ENCODE measurements around the gene PLK3. TPM values are rescaled to one million over a fixed set of nuclear protein-coding genes. Genes with fewer than 3 reads are reported as not detected.

The PLK3 gene
- polyA plus RNA-seq, 1 experiment, result 14.2 TPM

DNA sequence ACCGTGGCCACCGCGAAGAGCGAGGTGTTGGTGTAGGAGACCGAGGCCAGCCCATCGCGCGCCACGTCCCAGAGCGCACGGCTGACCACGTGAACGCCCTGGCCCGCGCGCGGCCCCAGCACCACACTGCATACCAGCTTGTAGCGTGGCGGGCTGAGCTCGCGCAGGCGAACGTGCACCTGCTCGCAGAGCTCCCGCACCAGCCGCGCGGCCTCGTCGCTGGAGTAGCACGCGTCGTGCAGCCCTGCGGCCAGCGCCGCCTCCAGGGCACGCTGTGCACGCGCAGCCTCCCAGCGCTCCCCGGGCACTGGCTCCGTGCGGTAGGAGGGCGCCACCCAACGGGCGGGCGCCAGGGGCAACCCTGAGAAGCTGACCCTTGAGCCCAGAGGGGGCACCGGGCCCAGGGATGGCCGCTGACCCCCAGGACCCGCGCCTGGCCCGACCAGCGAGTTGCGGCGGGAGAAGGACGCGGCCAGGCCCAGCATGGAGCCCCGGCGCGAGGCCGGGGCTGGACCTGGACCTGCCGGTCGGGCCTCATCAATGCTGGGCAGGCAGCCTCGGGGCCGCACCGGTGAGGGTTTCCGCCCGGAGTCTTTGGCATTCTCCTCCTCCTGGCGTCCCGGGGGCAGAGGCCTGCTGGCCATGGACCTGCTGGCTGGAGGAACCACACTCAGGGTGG is 6.0 kb downstream of the PLK3 start:
- ChIA-PET POLR2A (interaction anchor here (0.7 to 4.1 kb wide), 2 partner anchors 13 kb away, joined by 3 to 103 read pairs; no protein-coding TSS in a partner anchor), CTCF (interaction anchor here (1.3 kb wide), 1 partner anchor 13 kb away, joined by 4 read pairs; no protein-coding TSS in a partner anchor)
- H3K27me3 ChIP-seq (ENCODE audit: control insufficient read depth, insufficient read depth, low read length), result no peaks in the 10 kb centered on the region
- TF ChIP-seq, protein P1, sequence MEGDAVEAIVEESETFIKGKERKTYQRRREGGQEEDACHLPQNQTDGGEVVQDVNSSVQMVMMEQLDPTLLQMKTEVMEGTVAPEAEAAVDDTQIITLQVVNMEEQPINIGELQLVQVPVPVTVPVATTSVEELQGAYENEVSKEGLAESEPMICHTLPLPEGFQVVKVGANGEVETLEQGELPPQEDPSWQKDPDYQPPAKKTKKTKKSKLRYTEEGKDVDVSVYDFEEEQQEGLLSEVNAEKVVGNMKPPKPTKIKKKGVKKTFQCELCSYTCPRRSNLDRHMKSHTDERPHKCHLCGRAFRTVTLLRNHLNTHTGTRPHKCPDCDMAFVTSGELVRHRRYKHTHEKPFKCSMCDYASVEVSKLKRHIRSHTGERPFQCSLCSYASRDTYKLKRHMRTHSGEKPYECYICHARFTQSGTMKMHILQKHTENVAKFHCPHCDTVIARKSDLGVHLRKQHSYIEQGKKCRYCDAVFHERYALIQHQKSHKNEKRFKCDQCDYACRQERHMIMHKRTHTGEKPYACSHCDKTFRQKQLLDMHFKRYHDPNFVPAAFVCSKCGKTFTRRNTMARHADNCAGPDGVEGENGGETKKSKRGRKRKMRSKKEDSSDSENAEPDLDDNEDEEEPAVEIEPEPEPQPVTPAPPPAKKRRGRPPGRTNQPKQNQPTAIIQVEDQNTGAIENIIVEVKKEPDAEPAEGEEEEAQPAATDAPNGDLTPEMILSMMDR (IDR thresholded peaks at IDR 0.05; ENCODE audit: low read depth, low read length), result no peak
- DNase-seq (ENCODE audit: low read depth, low spot score), result no peak
- H3K9me3 ChIP-seq (ENCODE audit: control insufficient read depth, insufficient read depth, low read length), result no peaks in the 10 kb centered on the region; the same call in 1 of the 2 replicates
- H3K27ac ChIP-seq (ENCODE audit: low read depth, low read length), result peak overlapping the region; percentile 100
- H3K4me3 ChIP-seq (ENCODE audit: low read depth, low read length), result no peak overlapping the region

DNA sequence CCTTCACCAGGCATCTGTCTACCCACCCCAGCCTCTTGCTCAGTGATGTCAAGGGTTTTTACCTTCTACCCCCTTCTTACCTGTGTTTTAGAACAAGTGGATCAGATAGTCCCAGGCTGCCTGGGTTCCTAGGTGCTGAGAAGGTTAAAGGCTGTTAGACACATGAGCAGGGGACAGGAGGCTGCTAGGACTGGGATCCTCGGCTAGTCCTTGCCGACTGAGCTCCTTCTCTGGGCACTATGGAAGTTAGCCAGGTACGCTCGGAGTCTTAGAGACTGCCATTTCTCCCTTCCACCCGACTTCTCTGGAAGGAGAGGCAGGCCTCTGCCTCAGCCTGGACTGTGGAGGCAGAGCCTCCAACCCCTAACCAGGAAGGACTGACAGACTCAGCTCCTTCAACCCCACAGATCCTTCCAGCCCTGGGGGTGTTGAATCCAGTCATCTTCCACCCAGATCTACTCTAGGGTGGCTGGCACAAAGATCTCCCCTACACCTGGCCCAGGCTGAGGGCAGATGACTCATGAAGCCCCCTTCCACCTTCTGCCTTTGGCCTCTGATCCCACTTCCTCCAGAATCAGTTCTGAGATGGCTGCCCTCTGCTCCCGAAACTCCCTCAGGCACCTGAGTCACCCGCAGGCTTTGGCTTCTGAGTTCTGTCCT is 6.7 kb downstream of the PLK3 start, which contains the start of gene DYNLT4:
Gene DYNLT4 (minus strand): TSS at position 648 of the 660 bp plus-strand sequence. CDS start 683 bp downstream, outside the sequence.
- no peak for DNase-seq (ENCODE audit: low read depth, low spot score)
- POLR2A ChIA-PET, result interaction anchor here (0.6 to 4.1 kb wide), 3 partner anchors 13 to 699 kb away, joined by 3 to 103 read pairs (median 7); no protein-coding TSS in a partner anchor

GRCh38 chr1:44807364-44808062 is 7.3 kb downstream of the PLK3 start:
- ChIA-PET CTCF (interaction anchor here (1.2 to 1.6 kb wide), 4 partner anchors 9 to 76 kb away, joined by 4 to 8 read pairs (median 4); partner anchors contain the start of gene RNU5D-1), POLR2A (interaction anchor here (0.6 to 4.1 kb wide), 11 partner anchors 7 to 1961 kb away, joined by 3 to 103 read pairs (median 3); partner anchors contain the start of genes HECTD3, PLK3, PRDX1 and PTCH2)
- peak; percentile 98 for DNase-seq (ENCODE audit: low read depth, low spot score)
- TF ChIP-seq, protein P1 (IDR thresholded peaks at IDR 0.05; ENCODE audit: low read depth, low read length), result no peak
- H3K9me3 ChIP-seq (ENCODE audit: control insufficient read depth, insufficient read depth, low read length), result no peaks in the 10 kb centered on the region; the same call in 1 of the 2 replicates
- H3K27me3 ChIP-seq (ENCODE audit: control insufficient read depth, insufficient read depth, low read length), result no peaks in the 10 kb centered on the region
- H3K4me3 ChIP-seq (ENCODE audit: low read depth, low read length), result peak overlapping the region; percentile 63
- peak overlapping the region; percentile 100 for H3K27ac ChIP-seq (ENCODE audit: low read depth, low read length)

More for the DNA sequence above, 6.7 kb downstream of the PLK3 start, which contains the start of gene DYNLT4:
- Histone ChIP-seq H3K27me3 (ENCODE audit: control insufficient read depth, insufficient read depth, low read length) (no peaks in the 10 kb centered on the region), H3K9me3 (ENCODE audit: control insufficient read depth, insufficient read depth, low read length) (no peaks in the 10 kb centered on the region; the same call in 1 of the 2 replicates), H3K4me3 (ENCODE audit: low read depth, low read length) (peak within 1 kb of the TSS; percentile 63), H3K27ac (ENCODE audit: low read depth, low read length) (peak within 1 kb of the TSS; percentile 100)
- CTCF ChIA-PET, result interaction anchor here (1.3 kb wide), 1 partner anchor 13 kb away, joined by 4 read pairs; no protein-coding TSS in a partner anchor
- TF ChIP-seq, protein P1 (IDR thresholded peaks at IDR 0.05; ENCODE audit: low read depth, low read length), result no peak

DNA sequence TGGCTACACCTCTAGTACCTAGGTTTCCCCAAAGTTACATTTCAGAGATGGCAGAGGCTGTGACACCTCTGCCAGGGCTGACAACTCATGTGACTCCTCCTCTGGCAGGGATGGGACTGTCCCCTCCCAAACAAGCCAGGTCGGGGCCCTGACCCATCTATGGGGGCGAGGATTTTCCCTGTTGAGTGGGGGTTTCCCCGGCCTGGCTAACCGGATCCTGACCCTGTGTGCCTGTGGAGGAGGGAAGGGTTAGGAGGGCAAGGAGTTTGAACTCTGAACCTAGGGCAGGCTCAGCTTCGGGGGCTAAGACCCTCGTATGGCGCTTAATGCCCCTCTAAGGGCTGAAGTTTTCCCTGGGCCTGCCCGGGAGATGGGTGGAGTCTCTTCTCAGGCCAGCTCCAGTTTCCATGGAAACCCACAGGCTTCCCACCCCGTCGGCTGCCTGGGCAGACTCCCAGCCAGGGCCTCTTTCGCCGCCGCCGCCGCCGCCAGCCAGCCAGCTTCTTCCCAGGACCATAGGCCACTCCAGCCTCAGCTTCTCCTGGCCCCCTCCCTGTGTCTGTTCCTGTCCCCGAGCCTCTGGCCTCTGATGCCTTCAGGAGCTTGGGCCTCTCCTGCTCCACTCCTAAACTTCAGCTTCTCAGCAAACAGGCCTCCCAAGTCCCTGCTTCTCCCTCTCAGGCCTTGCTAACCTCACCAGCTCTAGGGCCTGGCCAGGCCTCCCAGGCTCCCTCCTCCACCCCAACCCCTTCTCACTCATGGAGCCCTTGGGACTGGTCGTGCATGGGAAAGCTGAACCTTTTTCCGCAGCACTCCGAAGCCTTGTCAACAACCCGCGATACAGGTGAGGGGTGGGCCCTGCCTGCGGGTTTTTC is 8.1 kb downstream of the PLK3 start, which contains the start of gene BTBD19:
Gene BTBD19 (plus strand): TSS at position 461 of the 875 bp plus-strand sequence. CDS start 298 bp downstream, at position 759.
- CTCF ChIA-PET, result interaction anchor here (0.6 to 2.2 kb wide), 7 partner anchors 8 to 77 kb away, joined by 3 to 20 read pairs (median 5); partner anchors contain the start of genes PLK3 and RNU5D-1

More for the DNA sequence above, 8.1 kb downstream of the PLK3 start, which contains the start of gene BTBD19:
- Histone ChIP-seq H3K27me3 (ENCODE audit: control insufficient read depth, insufficient read depth, low read length) (no peaks in the 10 kb centered on the region), H3K9me3 (ENCODE audit: control insufficient read depth, insufficient read depth, low read length) (no peaks in the 10 kb centered on the region; the same call in 1 of the 2 replicates), H3K4me3 (ENCODE audit: low read depth, low read length) (peak within 1 kb of the TSS; percentile 63), H3K27ac (ENCODE audit: low read depth, low read length) (peak within 1 kb of the TSS; percentile 100)
- TF ChIP-seq, protein P1 (IDR thresholded peaks at IDR 0.05; ENCODE audit: low read depth, low read length), result no peak
- DNase-seq (ENCODE audit: low read depth, low spot score), result peak; percentile 80
- POLR2A ChIA-PET, result interaction anchor here (0.5 to 4.1 kb wide), 12 partner anchors 8 to 1962 kb away, joined by 3 to 103 read pairs (median 4); partner anchors contain the start of genes HECTD3, PLK3, PRDX1 and PTCH2
